ENCODE measurements around the gene CALHM2. TPM values are rescaled to one million over a fixed set of nuclear protein-coding genes. Genes with fewer than 3 reads are reported as not detected.

Gene CALHM2
- total RNA-seq, 1 experiment from 2014 or later: not detected

- Mint-ChIP-seq H3K4me3 (no peak overlapping the region), H3K36me3 (ENCODE audit: insufficient read depth in 1 of 3, low read depth in 3 of 3) (no peaks in the 10 kb centered on the region), H3K9me3 (no peaks in the 10 kb centered on the region), H3K27me3 (ENCODE audit: low read depth) (peaks cover 48% of the 10 kb centered on the region), H3K4me1 (peaks cover 20 to 21% of the 10 kb centered on the region in 2 experiments), H3K27ac (no peak overlapping the region; a peak in 1 of 7 replicates)
- H3K23me2 ChIP-seq (ENCODE audit: insufficient read length, low read depth, low read length, poor library complexity, severe bottlenecking): peaks cover 4% of the 10 kb centered on the region
- no peak overlapping the region for H3K23ac ChIP-seq (ENCODE audit: insufficient read length, low read depth, low read length)
- H4K91ac ChIP-seq (ENCODE audit: insufficient read length, low read depth, low read length): no peak overlapping the region
- no peaks in the 10 kb centered on the region for H3K9me3 ChIP-seq (ENCODE audit: control insufficient read depth, low read depth, low read length)
- H4K5ac ChIP-seq (ENCODE audit: insufficient read length, low read depth, low read length): no peak overlapping the region
- no peak overlapping the region for H2BK20ac ChIP-seq (ENCODE audit: low read depth, low read length, poor library complexity, severe bottlenecking)
- H2AFZ ChIP-seq (ENCODE audit: low read length): no peak overlapping the region
- TF ChIP-seq CTCF (conservative IDR thresholded peaks at IDR 0.05): no peak
- no peaks in the 10 kb centered on the region; the same call in 1 of the 2 replicates for H3K4me1 ChIP-seq (ENCODE audit: insufficient read depth, low read length)
- no peak overlapping the region for H3T11ph ChIP-seq (ENCODE audit: low read length)
- H2BK15ac ChIP-seq (ENCODE audit: low read depth, low read length): no peak overlapping the region
- H3K4ac ChIP-seq (ENCODE audit: low read depth, low read length): no peak overlapping the region
- H3K56ac ChIP-seq (ENCODE audit: insufficient read length, low read depth, low read length): no peak overlapping the region
- H3K14ac ChIP-seq (ENCODE audit: insufficient read depth, low read length): no peak overlapping the region
- H3K27ac ChIP-seq (ENCODE audit: insufficient read length, low read depth, low read length): no peak overlapping the region
- no peak overlapping the region for H2BK5ac ChIP-seq (ENCODE audit: insufficient read length, low read length)
- H4K8ac ChIP-seq (replicated peaks; ENCODE audit: insufficient read length, low read depth, low read length): no peak overlapping the region
- no peaks in the 10 kb centered on the region for H3K79me1 ChIP-seq (ENCODE audit: insufficient read depth, low read depth, low read length, poor library complexity, severe bottlenecking)
- no peak overlapping the region for H3K9ac ChIP-seq (ENCODE audit: extremely low read depth, insufficient read length, low read length)
- DNase-seq: no peak
- no peak overlapping the region for H2AK5ac ChIP-seq (ENCODE audit: insufficient read length, low read length)
- H3K18ac ChIP-seq (ENCODE audit: insufficient read length, low read depth, low read length): no peak overlapping the region
- H2BK12ac ChIP-seq (ENCODE audit: insufficient read length, low read depth, low read length): no peak overlapping the region
- no CpG with 5 or more reads among the region's 1 CpG for WGBS (ENCODE audit: extremely low coverage, insufficient read length, low lambda C conversion rate)
- no peaks in the 10 kb centered on the region for H4K20me1 ChIP-seq (ENCODE audit: control insufficient read depth, insufficient read depth, insufficient read length)
- peaks cover 10% of the 10 kb centered on the region; the same call in 1 of the 2 replicates for H3K27me3 ChIP-seq (ENCODE audit: insufficient read depth, low read length)
- no peak overlapping the region for H3K4me2 ChIP-seq (ENCODE audit: insufficient read depth, insufficient read length, low read length)
- H3K79me2 ChIP-seq (ENCODE audit: insufficient read depth, low read length): no peaks in the 10 kb centered on the region
- no peak overlapping the region for H2BK120ac ChIP-seq (ENCODE audit: low read depth, low read length, poor library complexity, severe bottlenecking)
Observed at GRCh38 chr10:103490986-103491314, 38.8 kb upstream of the CALHM2 start.

Measured in H9 (cell line).